IPS-20b (cell line): Measurements from ENCODE around the gene TFG.
"Not testable (repeated sequence)": the region's sequence is repeated elsewhere in the genome, so short reads cannot be mapped to it uniquely, and the experiment has no call there.

Experiments
- H3K27ac ChIP-seq: one replicate; pipeline ENCODE4 v1.5.1; 2013; ENCODE audit warnings: low read length
- H3K27me3 ChIP-seq: 2 replicates; pipeline ENCODE4 v1.6.1; 2013; ENCODE audit warnings: mild to moderate bottlenecking, low read length, inconsistent platforms; ENCODE audit not compliant: insufficient read depth
- H3K36me3 ChIP-seq: 2 replicates; pipeline ENCODE4 v1.6.1; 2013; ENCODE audit warnings: low read depth, mild to moderate bottlenecking, inconsistent platforms, low read length, moderate library complexity; ENCODE audit not compliant: insufficient read depth
- H3K4me1 ChIP-seq: 2 replicates; pipeline ENCODE4 v1.6.1; 2013; ENCODE audit warnings: mild to moderate bottlenecking, control low read depth, inconsistent platforms, low read length, moderate library complexity; ENCODE audit not compliant: insufficient read depth
- H3K4me3 ChIP-seq: 2 replicates; pipeline ENCODE4 v1.5.1; 2013; ENCODE audit warnings: mild to moderate bottlenecking, low read length, inconsistent platforms
- H3K9ac ChIP-seq: 2 replicates; pipeline ENCODE4 v1.6.1; 2013; ENCODE audit warnings: low read depth, mild to moderate bottlenecking, inconsistent platforms, low read length, moderate library complexity
- H3K9me3 ChIP-seq: 2 replicates; pipeline ENCODE4 v1.6.1; 2013; ENCODE audit warnings: mild to moderate bottlenecking, low read depth, low read length, inconsistent platforms; ENCODE audit not compliant: insufficient read depth

The TFG gene

DNA sequence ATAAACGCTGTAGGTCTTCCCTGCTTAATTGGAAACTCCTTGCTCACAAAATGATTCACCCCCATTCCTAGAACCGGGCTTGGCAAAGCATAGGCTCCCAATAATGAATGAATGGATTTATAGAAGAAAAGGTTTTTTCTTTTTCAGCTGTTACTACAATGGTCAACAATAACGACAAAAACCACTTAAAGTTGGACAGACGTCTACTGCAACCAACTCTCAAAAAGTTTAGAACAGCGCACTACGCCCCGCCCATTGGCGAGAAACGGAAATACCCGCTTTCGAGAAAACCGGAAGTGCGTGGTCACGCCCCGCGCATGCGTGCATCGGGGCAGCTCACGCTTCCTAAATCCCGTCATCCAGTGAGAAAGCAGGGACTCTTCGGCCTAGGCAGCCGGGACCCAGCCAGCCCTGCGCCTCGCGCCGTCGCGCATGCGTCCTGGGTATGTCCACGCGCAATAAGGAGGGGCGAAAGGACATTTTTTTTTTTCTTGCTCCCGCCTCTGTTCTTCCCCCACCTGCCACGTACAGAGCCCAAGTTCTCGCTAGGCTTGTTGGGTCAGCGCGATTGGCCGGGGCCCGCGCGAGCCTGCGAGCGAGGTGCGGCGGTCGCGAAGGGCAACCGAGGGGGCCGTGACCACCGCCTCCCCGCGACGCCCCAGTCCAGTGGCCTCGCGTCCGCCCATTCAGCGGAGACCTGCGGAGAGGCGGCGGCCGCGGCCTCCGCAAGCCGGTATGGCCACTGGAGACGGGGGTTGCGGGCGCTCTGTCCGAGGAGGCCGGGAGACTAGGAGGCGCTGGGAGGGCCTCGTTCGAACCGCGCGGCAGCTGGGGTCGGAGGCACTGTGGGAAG is at the start of gene TFG:
Gene TFG, plus strand, starts transcription at position 506 of the 853 bp plus-strand sequence. CDS start 4,192 bp downstream, outside the sequence.
- Histone ChIP-seq H3K36me3 (peaks cover 16% of the 10 kb centered on the region), H3K4me1 (no peaks in the 10 kb centered on the region), H3K27ac (peak within 1 kb of the TSS; percentile 62), H3K9me3 (no peaks in the 10 kb centered on the region), H3K4me3 (peak within 1 kb of the TSS; percentile 94), H3K9ac (peak within 1 kb of the TSS; percentile 91), H3K27me3 (peaks cover 41% of the 10 kb centered on the region)

GRCh38 chr3:100661294-100661693 is 48.0 kb upstream of the TFG start:
- H3K4me3 ChIP-seq, H3K27ac ChIP-seq, H3K27me3 ChIP-seq, H3K36me3 ChIP-seq, H3K9me3 ChIP-seq, H3K4me1 ChIP-seq, H3K9ac ChIP-seq: not testable (repeated sequence)

- H3K27ac ChIP-seq: no peak overlapping the region
- H3K4me1 ChIP-seq: peaks cover 2% of the 10 kb centered on the region; the same call in 1 of the 2 replicates
- H3K4me3 ChIP-seq: no peak overlapping the region
- no peak overlapping the region for H3K9ac ChIP-seq
- no peaks in the 10 kb centered on the region for H3K27me3 ChIP-seq
- H3K36me3 ChIP-seq: no peaks in the 10 kb centered on the region
- H3K9me3 ChIP-seq: no peaks in the 10 kb centered on the region
Measured at GRCh38 chr3:100662113-100662823, 47.0 kb upstream of the TFG start.

DNA sequence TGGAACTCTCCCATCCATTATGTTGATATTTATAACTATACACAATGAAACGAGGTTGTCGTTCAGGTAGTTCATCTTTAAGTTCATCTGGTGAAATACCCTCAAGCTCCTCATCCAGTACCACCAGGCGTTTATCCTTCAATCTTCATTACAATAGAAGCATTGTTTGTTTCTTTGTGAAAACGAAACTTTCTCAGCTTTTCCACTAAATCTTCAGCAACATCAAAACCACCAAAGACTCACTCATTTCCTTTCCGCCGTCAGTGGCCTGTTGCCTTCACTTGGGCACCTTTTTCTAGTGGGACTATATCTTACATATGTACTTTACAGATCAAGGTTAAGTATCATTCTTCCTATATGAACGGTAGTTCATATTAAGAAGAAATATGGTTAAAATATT is 44.1 kb upstream of the TFG start:
- Histone ChIP-seq H3K4me3 (no peak overlapping the region), H3K36me3 (no peaks in the 10 kb centered on the region), H3K9me3 (no peaks in the 10 kb centered on the region; the same call in 1 of the 2 replicates), H3K4me1 (peaks cover 2% of the 10 kb centered on the region; the same call in 1 of the 2 replicates), H3K27me3 (no peaks in the 10 kb centered on the region), H3K9ac (no peak overlapping the region), H3K27ac (no peak overlapping the region)

DNA sequence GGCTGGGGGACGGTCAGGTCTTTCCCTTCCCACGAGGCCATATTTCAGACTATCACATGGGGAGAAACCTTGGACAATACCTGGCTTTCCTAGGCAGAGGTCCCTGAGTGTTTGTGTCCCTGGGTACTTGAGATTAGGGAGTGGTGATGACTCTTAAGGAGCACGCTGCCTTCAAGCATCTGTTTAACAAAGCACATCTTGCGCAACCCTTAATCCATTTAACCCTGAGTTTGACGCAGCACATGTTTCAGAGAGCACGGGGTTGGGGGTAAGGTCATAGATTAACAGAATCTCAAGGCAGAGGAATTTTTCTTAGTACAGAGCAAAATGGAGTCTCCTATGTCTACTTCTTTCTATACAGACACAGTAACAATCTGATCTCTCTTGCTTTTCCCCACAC is 42.6 kb upstream of the TFG start:
- not testable (repeated sequence) for H3K4me3 ChIP-seq, H3K9ac ChIP-seq, H3K27me3 ChIP-seq, H3K27ac ChIP-seq, H3K36me3 ChIP-seq, H3K4me1 ChIP-seq, H3K9me3 ChIP-seq

GRCh38 chr3:100667316-100667715 is 42.0 kb upstream of the TFG start:
- H3K36me3 ChIP-seq, H3K9ac ChIP-seq, H3K27ac ChIP-seq, H3K4me1 ChIP-seq, H3K9me3 ChIP-seq, H3K4me3 ChIP-seq, H3K27me3 ChIP-seq: not testable (repeated sequence)

- not testable (repeated sequence) for H3K36me3 ChIP-seq, H3K4me1 ChIP-seq, H3K9ac ChIP-seq, H3K27ac ChIP-seq, H3K4me3 ChIP-seq, H3K27me3 ChIP-seq, H3K9me3 ChIP-seq
Measured at GRCh38 chr3:100670995-100671394, 38.3 kb upstream of the TFG start.

DNA sequence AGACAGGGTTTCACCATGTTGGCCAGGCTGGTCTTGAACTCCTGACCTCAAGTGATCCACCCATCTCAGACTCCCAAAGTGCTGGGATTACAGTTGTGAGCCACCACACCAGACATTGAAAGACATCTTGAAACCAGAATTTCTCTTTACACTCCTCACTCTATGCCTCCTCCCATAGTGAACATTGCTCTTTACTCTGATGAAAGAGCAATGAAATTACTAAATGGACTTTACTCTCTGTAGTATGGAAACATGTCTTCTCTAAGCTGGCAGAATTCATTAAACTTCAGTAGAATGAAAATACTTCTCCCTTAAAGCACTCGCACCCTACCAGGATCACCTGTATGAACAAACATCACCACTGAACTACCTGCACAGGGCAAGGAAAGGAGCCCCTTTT is 27.8 kb upstream of the TFG start:
- H3K27ac ChIP-seq: no peak overlapping the region
- H3K4me1 ChIP-seq: no peaks in the 10 kb centered on the region
- H3K36me3 ChIP-seq: no peaks in the 10 kb centered on the region
- H3K4me3 ChIP-seq: no peak overlapping the region
- no peak overlapping the region for H3K9ac ChIP-seq
- no peaks in the 10 kb centered on the region for H3K27me3 ChIP-seq
- no peaks in the 10 kb centered on the region for H3K9me3 ChIP-seq

DNA sequence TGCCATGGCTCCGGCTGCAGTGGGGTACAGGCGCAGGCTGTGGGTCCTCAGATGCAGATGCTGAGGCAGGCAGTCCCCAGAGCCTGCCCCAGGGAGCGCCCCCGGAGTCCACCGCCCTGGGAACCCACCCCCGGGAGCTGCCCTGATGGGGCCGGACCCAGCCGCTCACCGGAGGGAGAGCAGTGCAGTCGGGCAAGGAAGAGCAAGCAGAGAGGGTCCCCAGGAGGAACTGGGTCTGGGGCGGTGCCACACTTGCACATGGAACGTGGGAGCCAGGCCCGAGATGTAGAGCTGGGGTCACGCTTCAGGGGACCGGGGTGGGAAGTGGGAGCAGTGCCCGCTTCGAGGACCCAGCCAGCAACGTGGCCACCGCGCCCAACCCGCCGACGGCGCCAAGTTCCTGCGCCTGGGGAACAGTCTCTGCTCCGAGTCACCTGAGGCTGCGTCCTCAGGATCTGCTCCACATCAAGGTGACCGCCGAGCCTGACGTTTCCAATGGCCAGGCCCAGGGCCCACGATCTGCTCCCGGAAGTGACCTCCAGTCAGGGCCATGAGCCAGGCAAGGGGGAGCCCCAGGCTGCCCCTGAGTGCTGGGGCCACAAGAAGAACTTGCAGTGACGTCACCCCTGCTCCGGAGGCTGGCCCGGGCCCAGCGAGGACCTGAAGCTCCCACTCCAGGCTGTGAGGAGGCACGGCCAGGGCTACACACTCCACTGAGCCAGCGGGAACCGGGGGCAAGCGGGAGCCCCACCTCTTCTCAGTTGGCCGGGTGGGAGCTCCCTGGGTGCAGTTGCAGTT is 27.0 kb upstream of the TFG start:
- Histone ChIP-seq H3K9ac (no peak overlapping the region), H3K27me3 (no peaks in the 10 kb centered on the region), H3K36me3 (no peaks in the 10 kb centered on the region), H3K4me3 (no peak overlapping the region), H3K27ac (no peak overlapping the region), H3K4me1 (no peaks in the 10 kb centered on the region), H3K9me3 (no peaks in the 10 kb centered on the region)

- H3K9me3 ChIP-seq: no peaks in the 10 kb centered on the region
- no peak overlapping the region for H3K4me3 ChIP-seq
- no peaks in the 10 kb centered on the region for H3K27me3 ChIP-seq
- no peak overlapping the region for H3K9ac ChIP-seq
- no peaks in the 10 kb centered on the region for H3K4me1 ChIP-seq
- no peak overlapping the region for H3K27ac ChIP-seq
- no peaks in the 10 kb centered on the region for H3K36me3 ChIP-seq
Measured at GRCh38 chr3:100682854-100683760, 26.2 kb upstream of the TFG start.

DNA sequence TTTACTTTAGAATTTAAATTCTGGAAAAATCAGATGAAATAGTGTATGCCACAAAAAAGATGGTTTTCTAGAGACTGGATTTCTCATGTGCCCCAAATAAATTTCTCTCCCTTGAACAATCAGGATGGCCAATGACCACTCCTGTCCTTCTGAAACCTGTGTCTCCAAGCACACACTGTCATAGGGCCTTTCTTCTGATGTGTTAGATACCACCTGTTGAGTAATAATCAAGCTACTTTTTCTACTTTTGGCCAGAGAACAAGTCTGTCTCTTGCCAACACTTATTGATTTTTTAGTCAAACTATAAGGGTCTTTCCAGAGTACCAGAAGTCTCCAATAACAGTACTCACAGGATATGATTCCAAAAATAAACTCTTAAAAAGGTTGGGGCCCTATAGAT is 16.1 kb upstream of the TFG start:
- H3K4me3 ChIP-seq: no peak overlapping the region
- H3K4me1 ChIP-seq: no peaks in the 10 kb centered on the region
- no peak overlapping the region for H3K9ac ChIP-seq
- H3K27ac ChIP-seq: no peak overlapping the region
- no peaks in the 10 kb centered on the region for H3K36me3 ChIP-seq
- H3K27me3 ChIP-seq: peaks cover 3% of the 10 kb centered on the region
- H3K9me3 ChIP-seq: no peaks in the 10 kb centered on the region
